HepG2 (cell line): ENCODE measurements around the gene RAPSN. TPM values are rescaled to one million over a fixed set of nuclear protein-coding genes. Genes with fewer than 3 reads are reported as not detected.

Experiments
- AHR ChIP-seq: IDR thresholded peaks from 2 replicates; pipeline ENCODE4 v1.6.1; 2018; ENCODE audit warnings: missing genetic modification reagents, missing compliant biosample characterization
- FOSL2 ChIP-seq: sonication (generic); formaldehyde crosslinking; IDR thresholded peaks from 2 replicates; pipeline ENCODE4 v1.4.0; 2020; ENCODE audit warnings: missing genetic modification reagents
- IKZF4 ChIP-seq: sonication (generic); formaldehyde crosslinking; IDR thresholded peaks from 2 replicates; pipeline ENCODE4 v1.5.1; 2020; ENCODE audit warnings: borderline replicate concordance, mild to moderate bottlenecking, low read depth, missing genetic modification reagents; ENCODE audit errors: not compliant biosample characterization
- NFE2 ChIP-seq: sonication (generic); formaldehyde crosslinking; IDR thresholded peaks from 2 replicates; pipeline ENCODE4 v1.4.0; 2020; ENCODE audit warnings: missing genetic modification reagents
- NFYB ChIP-seq: sonication (generic); formaldehyde crosslinking; IDR thresholded peaks from 2 replicates; pipeline ENCODE4 v1.4.0; 2020; ENCODE audit warnings: missing genetic modification reagents
- POLR2A ChIP-seq, 2 experiments: IDR thresholded peaks; 2 replicates each; pipeline ENCODE4 v1.6.1; 2011; ENCODE audit warnings: low read depth in 2 of 2, low read length in 2 of 2, mild to moderate bottlenecking in 1 of 2, moderate library complexity in 1 of 2; ENCODE audit not compliant: insufficient read depth in 1 of 2
- RBAK ChIP-seq: sonication (generic); formaldehyde crosslinking; IDR thresholded peaks from 2 replicates; pipeline ENCODE4 v1.5.1; 2020; ENCODE audit warnings: mild to moderate bottlenecking, missing genetic modification reagents
- RCOR2 ChIP-seq: IDR thresholded peaks from 2 replicates; pipeline ENCODE4 v1.6.1; 2016; ENCODE audit warnings: missing biosample characterization, missing genetic modification reagents
- SSRP1 ChIP-seq: IDR thresholded peaks from 2 replicates; pipeline ENCODE4 v1.6.1; 2016; ENCODE audit warnings: control low read depth
- TEAD3 ChIP-seq: optimal IDR thresholded peaks from 2 replicates; pipeline ENCODE3; 2016; ENCODE audit warnings: borderline replicate concordance
- YEATS4 ChIP-seq: sonication (generic); formaldehyde crosslinking; IDR thresholded peaks from 2 replicates; pipeline ENCODE4 v1.4.0; 2020; ENCODE audit warnings: missing genetic modification reagents, borderline replicate concordance
- ZBTB21 ChIP-seq: sonication (generic); formaldehyde crosslinking; IDR thresholded peaks from 2 replicates; pipeline ENCODE4 v1.4.0; 2020; ENCODE audit warnings: missing genetic modification reagents
- ZNF335 ChIP-seq: sonication (generic); formaldehyde crosslinking; IDR thresholded peaks from 2 replicates; pipeline ENCODE4 v1.4.0; 2020; ENCODE audit warnings: missing genetic modification reagents
- ZNF652 ChIP-seq: IDR thresholded peaks from 2 replicates; pipeline ENCODE4 v1.6.1; 2016; ENCODE audit warnings: low read depth, borderline replicate concordance
- ZSCAN22 ChIP-seq: sonication (generic); formaldehyde crosslinking; IDR thresholded peaks from 2 replicates; pipeline ENCODE4 v1.4.0; 2020; ENCODE audit warnings: mild to moderate bottlenecking, missing genetic modification reagents
- ZSCAN29 ChIP-seq: sonication (generic); formaldehyde crosslinking; conservative IDR thresholded peaks from 2 replicates; pipeline ENCODE4 v1.4.0; 2020; ENCODE audit warnings: mild to moderate bottlenecking, missing genetic modification reagents
- polyA plus RNA-seq, 8 experiments: library from polyadenylated mRNA; depleted of rRNA in 3 of 8; stranded (reverse) in 7 of 8; unstranded in 1 of 8; fragments of >200 nt; fragmentation: Illumina TruSeq in 4 of 8; extraction: Trizol in 4 of 8; gene quantifications; 2 replicates each; pipeline versions ENCODE4 v1.2.1 to v1.2.3, GENCODE V29; 2011 to 2016; ENCODE audit warnings: low read depth in 4 of 8, missing spikeins in 1 of 8, mixed read lengths in 1 of 8; ENCODE audit not compliant: insufficient read depth in 1 of 8
- total RNA-seq, 5 experiments: library from RNA; depleted of rRNA; stranded (reverse); fragments of >200 nt; fragmentation: Illumina TruSeq; extraction: Trizol; gene quantifications; 2 replicates each; pipeline ENCODE4 v1.2.3, GENCODE V29; 2016; ENCODE audit warnings: low read depth in 1 of 5
- TF ChIP-seq, protein P1 (sequence below): sonication (generic); formaldehyde crosslinking; IDR thresholded peaks from 2 replicates; pipeline ENCODE4 v1.4.0; 2020; ENCODE audit warnings: missing genetic modification reagents, mild to moderate bottlenecking, borderline replicate concordance
- TF ChIP-seq, protein P2 (sequence below): sonication (generic); formaldehyde crosslinking; IDR thresholded peaks from 2 replicates; pipeline ENCODE4 v1.5.0; 2020; ENCODE audit warnings: mild to moderate bottlenecking, missing genetic modification reagents

RAPSN gene
- total and polyA plus RNA-seq, 2 of the 13 experiments (the other 11 are each of a cell fraction or from before 2014, with no cell fraction given), result 0.15 to 1.2 TPM

DNA sequence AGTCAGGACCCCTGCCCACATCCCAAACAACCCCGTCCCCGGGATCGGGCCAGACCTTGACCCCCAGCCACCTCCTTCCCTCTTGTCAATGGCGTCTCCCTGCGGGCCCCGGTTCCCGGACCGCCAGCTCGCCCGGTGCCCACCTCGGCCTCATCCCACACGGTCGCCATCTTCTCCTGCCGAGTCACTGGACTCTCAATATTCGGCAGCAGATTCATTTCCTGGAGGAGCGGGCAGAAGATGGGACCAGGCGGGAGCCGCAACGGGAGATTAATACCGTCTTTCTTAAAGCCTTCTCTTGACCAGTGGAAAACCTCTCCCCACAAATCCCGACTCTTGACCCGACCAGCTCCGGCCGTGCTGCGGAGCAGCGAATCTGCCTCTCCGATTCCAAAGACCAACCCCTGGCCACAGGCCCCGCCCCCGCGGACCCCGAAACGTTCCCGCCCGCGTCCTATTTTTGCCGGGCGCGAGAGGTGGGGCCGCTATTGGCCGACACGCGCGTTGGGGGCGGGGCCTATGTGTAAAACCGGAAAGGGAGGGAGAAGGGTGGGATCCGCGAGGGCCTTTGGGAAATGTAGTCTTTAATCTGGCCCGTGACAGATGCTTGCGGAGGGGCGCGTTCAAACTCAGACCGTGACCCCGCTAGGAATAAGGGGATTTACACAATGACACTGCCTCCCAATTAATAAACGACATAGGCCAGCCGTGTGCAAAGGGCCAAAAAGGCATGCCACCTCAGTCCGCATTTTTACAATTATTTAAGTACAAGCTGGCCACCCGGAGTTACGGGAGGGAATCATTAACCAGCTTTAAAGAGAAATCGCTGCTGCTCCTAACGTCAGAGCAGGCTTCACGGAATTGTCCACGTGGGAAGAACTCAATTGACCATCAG, 22.6 kb downstream of the RAPSN start, which contains the start of gene PSMC3 (continued):
- no peak; the same call in 1 of the 2 replicates for TF ChIP-seq RCOR2 (CRISPR knock-in tag)
- peak; percentile 42; the same call in 1 of the 2 replicates for TF ChIP-seq ZNF335 (CRISPR knock-in tag)
- TF ChIP-seq FOSL2 (CRISPR knock-in tag), result peak; percentile 35; the same call in 1 of the 2 replicates
- TF ChIP-seq, protein P1, sequence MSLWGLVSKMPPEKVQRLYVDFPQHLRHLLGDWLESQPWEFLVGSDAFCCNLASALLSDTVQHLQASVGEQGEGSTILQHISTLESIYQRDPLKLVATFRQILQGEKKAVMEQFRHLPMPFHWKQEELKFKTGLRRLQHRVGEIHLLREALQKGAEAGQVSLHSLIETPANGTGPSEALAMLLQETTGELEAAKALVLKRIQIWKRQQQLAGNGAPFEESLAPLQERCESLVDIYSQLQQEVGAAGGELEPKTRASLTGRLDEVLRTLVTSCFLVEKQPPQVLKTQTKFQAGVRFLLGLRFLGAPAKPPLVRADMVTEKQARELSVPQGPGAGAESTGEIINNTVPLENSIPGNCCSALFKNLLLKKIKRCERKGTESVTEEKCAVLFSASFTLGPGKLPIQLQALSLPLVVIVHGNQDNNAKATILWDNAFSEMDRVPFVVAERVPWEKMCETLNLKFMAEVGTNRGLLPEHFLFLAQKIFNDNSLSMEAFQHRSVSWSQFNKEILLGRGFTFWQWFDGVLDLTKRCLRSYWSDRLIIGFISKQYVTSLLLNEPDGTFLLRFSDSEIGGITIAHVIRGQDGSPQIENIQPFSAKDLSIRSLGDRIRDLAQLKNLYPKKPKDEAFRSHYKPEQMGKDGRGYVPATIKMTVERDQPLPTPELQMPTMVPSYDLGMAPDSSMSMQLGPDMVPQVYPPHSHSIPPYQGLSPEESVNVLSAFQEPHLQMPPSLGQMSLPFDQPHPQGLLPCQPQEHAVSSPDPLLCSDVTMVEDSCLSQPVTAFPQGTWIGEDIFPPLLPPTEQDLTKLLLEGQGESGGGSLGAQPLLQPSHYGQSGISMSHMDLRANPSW (CRISPR knock-in tag), result no peak
- TF ChIP-seq NFYB (CRISPR knock-in tag), result peak; percentile 82
- TF ChIP-seq ZNF652 (CRISPR knock-in tag), result no peak
- 0 out of 2 replicates have a peak, but pooled peaks have one; percentile 49 for TF ChIP-seq RBAK (CRISPR knock-in tag)
- peak; percentile 78; the same call in 1 of the 2 replicates for TF ChIP-seq YEATS4 (CRISPR knock-in tag)
- no peak for TF ChIP-seq SSRP1 (CRISPR knock-in tag)
- TF ChIP-seq ZSCAN29, result 0 out of 2 replicates have a peak, but pooled peaks have one; percentile 49
- TF ChIP-seq, protein P2, sequence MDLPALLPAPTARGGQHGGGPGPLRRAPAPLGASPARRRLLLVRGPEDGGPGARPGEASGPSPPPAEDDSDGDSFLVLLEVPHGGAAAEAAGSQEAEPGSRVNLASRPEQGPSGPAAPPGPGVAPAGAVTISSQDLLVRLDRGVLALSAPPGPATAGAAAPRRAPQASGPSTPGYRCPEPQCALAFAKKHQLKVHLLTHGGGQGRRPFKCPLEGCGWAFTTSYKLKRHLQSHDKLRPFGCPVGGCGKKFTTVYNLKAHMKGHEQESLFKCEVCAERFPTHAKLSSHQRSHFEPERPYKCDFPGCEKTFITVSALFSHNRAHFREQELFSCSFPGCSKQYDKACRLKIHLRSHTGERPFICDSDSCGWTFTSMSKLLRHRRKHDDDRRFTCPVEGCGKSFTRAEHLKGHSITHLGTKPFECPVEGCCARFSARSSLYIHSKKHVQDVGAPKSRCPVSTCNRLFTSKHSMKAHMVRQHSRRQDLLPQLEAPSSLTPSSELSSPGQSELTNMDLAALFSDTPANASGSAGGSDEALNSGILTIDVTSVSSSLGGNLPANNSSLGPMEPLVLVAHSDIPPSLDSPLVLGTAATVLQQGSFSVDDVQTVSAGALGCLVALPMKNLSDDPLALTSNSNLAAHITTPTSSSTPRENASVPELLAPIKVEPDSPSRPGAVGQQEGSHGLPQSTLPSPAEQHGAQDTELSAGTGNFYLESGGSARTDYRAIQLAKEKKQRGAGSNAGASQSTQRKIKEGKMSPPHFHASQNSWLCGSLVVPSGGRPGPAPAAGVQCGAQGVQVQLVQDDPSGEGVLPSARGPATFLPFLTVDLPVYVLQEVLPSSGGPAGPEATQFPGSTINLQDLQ (CRISPR knock-in tag), result 0 out of 2 replicates have a peak, but pooled peaks have one; percentile 51
- TF ChIP-seq NFE2 (CRISPR knock-in tag), result peak; percentile 52; the same call in 1 of the 2 replicates
- peak; percentile 60; the same call in 1 of the 2 replicates for TF ChIP-seq AHR
- TF ChIP-seq ZBTB21, result no peak
- peak; percentile 6 for TF ChIP-seq TEAD3
- TF ChIP-seq POLR2A (IDR thresholded peaks at IDR 0.05; ENCODE audit: insufficient read depth in 1 of 2, low read depth in 2 of 2, low read length in 2 of 2), result peak; percentile 64 to 77
- TF ChIP-seq IKZF4 (CRISPR knock-in tag), result no peak
- TF ChIP-seq ZSCAN22, result 0 out of 2 replicates have a peak, but pooled peaks have one; percentile 25
